ENCODE data around the gene LETM1.
A peak's percentile ranks its signal among the peaks of the same experiment; 100 is the strongest.

The LETM1 gene

GRCh38 chr4:1863297-1864033, 7.5 kb upstream of the LETM1 start:
- Histone ChIP-seq H2BK12ac (ENCODE audit: low read length) (no peak overlapping the region), H2BK120ac (ENCODE audit: low read depth, low read length) (no peak overlapping the region), H2BK15ac (ENCODE audit: low read length) (peak overlapping the region; percentile 92), H3K4me2 (ENCODE audit: insufficient read depth, low read length, poor library complexity, severe bottlenecking) (peak overlapping the region; percentile 15), H4K91ac (ENCODE audit: low read depth, low read length, poor library complexity) (no peak overlapping the region), H3K36me3 (replicated peaks in 1 of 2; ENCODE audit: control insufficient read depth in 2 of 2, insufficient read depth in 2 of 2, low read length in 2 of 2) (no peaks in the 10 kb centered on the region), H3K4me1 (ENCODE audit: control insufficient read depth in 2 of 2, insufficient read depth in 1 of 2, low read depth in 1 of 2, low read length in 2 of 2) (peaks cover 25 to 50% of the 10 kb centered on the region in 2 donors), H4K8ac (ENCODE audit: low read depth, low read length) (no peak overlapping the region), H2AK5ac (ENCODE audit: low read depth, low read length) (peak overlapping the region; percentile 77), H3K23ac (ENCODE audit: low read depth, low read length, poor library complexity) (no peak overlapping the region), H3K9me3 (replicated peaks in 1 of 2; ENCODE audit: control insufficient read depth in 2 of 2, insufficient read depth in 1 of 2, low read depth in 1 of 2, low read length in 2 of 2) (no peaks in the 10 kb centered on the region), H2BK5ac (ENCODE audit: low read length) (peak overlapping the region; percentile 77), H3K9ac (ENCODE audit: low read depth, low read length, poor library complexity) (peak overlapping the region; percentile 14), H3K18ac (ENCODE audit: low read length) (peak overlapping the region; percentile 31), H3K4me3 (ENCODE audit: low read length in 2 of 2) (no peak overlapping the region), H3K79me1 (ENCODE audit: low read depth, low read length) (no peaks in the 10 kb centered on the region), H3K14ac (ENCODE audit: low read length) (no peak overlapping the region), H3K27ac (replicated peaks; ENCODE audit: low read length) (no peak overlapping the region), H3K4ac (ENCODE audit: low read length) (peak overlapping the region; percentile 13), H2AFZ (ENCODE audit: low read length) (peak overlapping the region; percentile 20), H3K27me3 (ENCODE audit: control insufficient read depth in 3 of 3, insufficient read depth in 3 of 3, low read depth in 1 of 3, low read length in 3 of 3) (peaks cover 0 to 27% (median 0%) of the 10 kb centered on the region in 3 experiments)
- WGBS, 2 donors (ENCODE audit: extremely low coverage in 2 of 2, insufficient read length in 2 of 2, insufficient replicate concordance in 1 of 2): no CpG with 5 or more reads among the region's 11 CpGs
- DNase-seq (ENCODE audit: low spot score): no peak

DNA sequence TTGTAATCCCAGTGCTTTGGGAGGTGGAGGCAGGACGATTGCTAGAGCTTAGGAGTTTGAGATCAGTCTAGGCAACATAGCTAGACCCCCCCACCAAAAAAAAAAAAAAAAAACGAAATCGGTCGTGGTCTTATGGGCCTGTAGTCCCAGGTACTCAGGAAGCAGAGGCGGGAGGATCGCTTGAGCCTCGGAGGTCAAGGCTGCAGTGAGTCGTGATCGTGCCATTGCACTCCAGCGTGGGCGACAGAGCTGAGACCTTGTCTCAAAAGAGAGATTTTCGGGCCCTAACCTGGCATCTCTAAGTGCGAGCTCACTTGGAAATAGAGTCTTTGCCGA, 7.0 kb upstream of the LETM1 start:
- peak overlapping the region; percentile 86 for H3K18ac ChIP-seq (ENCODE audit: low read length)
- peak overlapping the region; percentile 68 for H4K91ac ChIP-seq (ENCODE audit: low read depth, low read length, poor library complexity)
- no peaks in the 10 kb centered on the region for H3K9me3 ChIP-seq (replicated peaks in 1 of 2; ENCODE audit: control insufficient read depth in 2 of 2, insufficient read depth in 1 of 2, low read depth in 1 of 2, low read length in 2 of 2)
- H3K27me3 ChIP-seq (ENCODE audit: control insufficient read depth in 3 of 3, insufficient read depth in 3 of 3, low read depth in 1 of 3, low read length in 3 of 3): peaks cover 0 to 28% (median 0%) of the 10 kb centered on the region in 3 experiments
- peak overlapping the region; percentile 53 for H2BK15ac ChIP-seq (ENCODE audit: low read length)
- no peak overlapping the region for H4K8ac ChIP-seq (ENCODE audit: low read depth, low read length)
- no peak overlapping the region for H3K27ac ChIP-seq (replicated peaks; ENCODE audit: low read length)
- H2BK5ac ChIP-seq (ENCODE audit: low read length): no peak overlapping the region
- H2BK12ac ChIP-seq (ENCODE audit: low read length): peak overlapping the region; percentile 97
- H2AFZ ChIP-seq (ENCODE audit: low read length): no peak overlapping the region
- peak overlapping the region; percentile 48 for H3K23ac ChIP-seq (ENCODE audit: low read depth, low read length, poor library complexity)
- H2BK120ac ChIP-seq (ENCODE audit: low read depth, low read length): no peak overlapping the region
- no peak overlapping the region for H3K14ac ChIP-seq (ENCODE audit: low read length)
- H3K4me3 ChIP-seq (ENCODE audit: low read length in 2 of 2): no peak overlapping the region
- no peak overlapping the region for H3K4me2 ChIP-seq (ENCODE audit: insufficient read depth, low read length, poor library complexity, severe bottlenecking)
- H3K36me3 ChIP-seq (replicated peaks in 1 of 2; ENCODE audit: control insufficient read depth in 2 of 2, insufficient read depth in 2 of 2, low read length in 2 of 2): no peaks in the 10 kb centered on the region
- H3K9ac ChIP-seq (ENCODE audit: low read depth, low read length, poor library complexity): no peak overlapping the region
- no peaks in the 10 kb centered on the region for H3K79me1 ChIP-seq (ENCODE audit: low read depth, low read length)
- peak overlapping the region; percentile 81 for H2AK5ac ChIP-seq (ENCODE audit: low read depth, low read length)
- WGBS, 2 donors (ENCODE audit: extremely low coverage in 2 of 2, insufficient read length in 2 of 2, insufficient replicate concordance in 1 of 2): no CpG with 5 or more reads among the region's 14 CpGs
- H3K4ac ChIP-seq (ENCODE audit: low read length): no peak overlapping the region
- DNase-seq (ENCODE audit: low spot score): no peak
- peaks cover 25 to 50% of the 10 kb centered on the region in 2 donors for H3K4me1 ChIP-seq (ENCODE audit: control insufficient read depth in 2 of 2, insufficient read depth in 1 of 2, low read depth in 1 of 2, low read length in 2 of 2)

GRCh38 chr4:1862055-1862911, 6.3 kb upstream of the LETM1 start:
- H4K8ac ChIP-seq (ENCODE audit: low read depth, low read length): no peak overlapping the region
- WGBS, 2 donors (ENCODE audit: extremely low coverage in 2 of 2, insufficient read length in 2 of 2, insufficient replicate concordance in 1 of 2): no CpG with 5 or more reads among the region's 45 CpGs
- peaks cover 25 to 55% of the 10 kb centered on the region in 2 donors for H3K4me1 ChIP-seq (ENCODE audit: control insufficient read depth in 2 of 2, insufficient read depth in 1 of 2, low read depth in 1 of 2, low read length in 2 of 2)
- peak overlapping the region; percentile 97 for H2BK12ac ChIP-seq (ENCODE audit: low read length)
- H3K27ac ChIP-seq (replicated peaks; ENCODE audit: low read length): no peak overlapping the region
- DNase-seq (ENCODE audit: low spot score): no peak
- H2AFZ ChIP-seq (ENCODE audit: low read length): no peak overlapping the region
- H3K36me3 ChIP-seq (replicated peaks in 1 of 2; ENCODE audit: control insufficient read depth in 2 of 2, insufficient read depth in 2 of 2, low read length in 2 of 2): no peaks in the 10 kb centered on the region
- H3K4me3 ChIP-seq (ENCODE audit: low read length in 2 of 2): no peak overlapping the region
- peak overlapping the region; percentile 53 for H2BK15ac ChIP-seq (ENCODE audit: low read length)
- H3K18ac ChIP-seq (ENCODE audit: low read length): peak overlapping the region; percentile 86
- H3K27me3 ChIP-seq (ENCODE audit: control insufficient read depth in 3 of 3, insufficient read depth in 3 of 3, low read depth in 1 of 3, low read length in 3 of 3): peaks cover 0 to 28% (median 0%) of the 10 kb centered on the region in 3 experiments
- H2BK5ac ChIP-seq (ENCODE audit: low read length): no peak overlapping the region
- H3K9me3 ChIP-seq (replicated peaks in 1 of 2; ENCODE audit: control insufficient read depth in 2 of 2, insufficient read depth in 1 of 2, low read depth in 1 of 2, low read length in 2 of 2): no peaks in the 10 kb centered on the region
- H3K4me2 ChIP-seq (ENCODE audit: insufficient read depth, low read length, poor library complexity, severe bottlenecking): peak overlapping the region; percentile 41
- H3K4ac ChIP-seq (ENCODE audit: low read length): no peak overlapping the region
- H3K79me1 ChIP-seq (ENCODE audit: low read depth, low read length): no peaks in the 10 kb centered on the region
- H3K9ac ChIP-seq (ENCODE audit: low read depth, low read length, poor library complexity): no peak overlapping the region
- H2BK120ac ChIP-seq (ENCODE audit: low read depth, low read length): no peak overlapping the region
- H4K91ac ChIP-seq (ENCODE audit: low read depth, low read length, poor library complexity): peak overlapping the region; percentile 68
- no peak overlapping the region for H3K14ac ChIP-seq (ENCODE audit: low read length)
- peak overlapping the region; percentile 48 for H3K23ac ChIP-seq (ENCODE audit: low read depth, low read length, poor library complexity)
- H2AK5ac ChIP-seq (ENCODE audit: low read depth, low read length): peak overlapping the region; percentile 81

DNA sequence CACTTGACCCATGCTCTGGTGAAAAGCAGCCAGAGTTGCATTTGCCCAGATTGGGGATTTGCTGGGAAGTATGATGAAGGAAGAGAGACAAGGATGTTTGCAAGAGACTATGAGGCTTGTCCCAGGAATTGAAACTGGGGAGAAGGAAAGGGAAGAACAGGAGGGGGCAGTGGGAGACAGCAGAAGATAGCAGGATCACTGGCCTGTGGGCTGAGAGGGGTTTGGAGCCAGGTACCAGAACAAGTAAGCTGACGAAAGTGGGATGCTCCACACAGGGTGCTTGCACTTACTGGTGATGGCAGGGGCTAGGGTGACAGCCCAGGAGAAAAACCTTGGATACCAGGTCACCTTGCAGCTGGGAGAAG, 3.4 kb upstream of the LETM1 start:
- WGBS, 2 donors (ENCODE audit: extremely low coverage in 2 of 2, insufficient read length in 2 of 2, insufficient replicate concordance in 1 of 2): no CpG with 5 or more reads among the region's 1 CpG
- no peak overlapping the region for H3K23ac ChIP-seq (ENCODE audit: low read depth, low read length, poor library complexity)

More for the DNA sequence above, 3.4 kb upstream of the LETM1 start:
- no peak overlapping the region for H2BK120ac ChIP-seq (ENCODE audit: low read depth, low read length)
- H3K4me3 ChIP-seq (ENCODE audit: low read length in 2 of 2): no peak overlapping the region
- H3K4me1 ChIP-seq (ENCODE audit: control insufficient read depth in 2 of 2, insufficient read depth in 1 of 2, low read depth in 1 of 2, low read length in 2 of 2): peaks cover 23 to 36% of the 10 kb centered on the region in 2 donors
- H2BK15ac ChIP-seq (ENCODE audit: low read length): no peak overlapping the region
- H4K8ac ChIP-seq (ENCODE audit: low read depth, low read length): no peak overlapping the region
- no peak for DNase-seq (ENCODE audit: low spot score)
- no peak overlapping the region for H4K91ac ChIP-seq (ENCODE audit: low read depth, low read length, poor library complexity)
- H3K4ac ChIP-seq (ENCODE audit: low read length): no peak overlapping the region
- no peak overlapping the region for H2BK12ac ChIP-seq (ENCODE audit: low read length)
- H3K9ac ChIP-seq (ENCODE audit: low read depth, low read length, poor library complexity): no peak overlapping the region
- no peak overlapping the region for H2AFZ ChIP-seq (ENCODE audit: low read length)
- no peak overlapping the region for H3K27ac ChIP-seq (replicated peaks; ENCODE audit: low read length)
- no peaks in the 10 kb centered on the region for H3K9me3 ChIP-seq (replicated peaks in 1 of 2; ENCODE audit: control insufficient read depth in 2 of 2, insufficient read depth in 1 of 2, low read depth in 1 of 2, low read length in 2 of 2)
- peaks cover 0 to 31% (median 0%) of the 10 kb centered on the region in 3 experiments for H3K27me3 ChIP-seq (ENCODE audit: control insufficient read depth in 3 of 3, insufficient read depth in 3 of 3, low read depth in 1 of 3, low read length in 3 of 3)
- no peaks in the 10 kb centered on the region for H3K79me1 ChIP-seq (ENCODE audit: low read depth, low read length)
- H2BK5ac ChIP-seq (ENCODE audit: low read length): no peak overlapping the region
- H3K18ac ChIP-seq (ENCODE audit: low read length): no peak overlapping the region
- H3K14ac ChIP-seq (ENCODE audit: low read length): no peak overlapping the region
- no peak overlapping the region for H2AK5ac ChIP-seq (ENCODE audit: low read depth, low read length)
- no peak overlapping the region for H3K4me2 ChIP-seq (ENCODE audit: insufficient read depth, low read length, poor library complexity, severe bottlenecking)
- no peaks in the 10 kb centered on the region for H3K36me3 ChIP-seq (replicated peaks in 1 of 2; ENCODE audit: control insufficient read depth in 2 of 2, insufficient read depth in 2 of 2, low read length in 2 of 2)

Data from neuronal stem cell (in vitro differentiated cells).